GM19193 (cell line): Measurements from ENCODE around the gene PLEKHG4.

ENCODE experiments used
- POLR2A ChIP-seq: IDR thresholded peaks from 4 replicates; pipeline ENCODE4 v1.6.1; 2011; ENCODE audit not compliant: insufficient read depth, insufficient read length; ENCODE audit errors: extremely low read depth

Gene PLEKHG4

GRCh38 chr16:67271446-67271845 lies 7.9 kb upstream of the PLEKHG4 start:
- no peak for TF ChIP-seq POLR2A

- TF ChIP-seq POLR2A, result no peak
Measured at GRCh38 chr16:67275321-67275720, 4.0 kb upstream of the PLEKHG4 start.

GRCh38 chr16:67277294-67277998 lies 1.9 kb upstream of the PLEKHG4 start:
- TF ChIP-seq POLR2A, result no peak

- no peak for TF ChIP-seq POLR2A
Measured at GRCh38 chr16:67277999-67278772, 1.1 kb upstream of the PLEKHG4 start.

DNA sequence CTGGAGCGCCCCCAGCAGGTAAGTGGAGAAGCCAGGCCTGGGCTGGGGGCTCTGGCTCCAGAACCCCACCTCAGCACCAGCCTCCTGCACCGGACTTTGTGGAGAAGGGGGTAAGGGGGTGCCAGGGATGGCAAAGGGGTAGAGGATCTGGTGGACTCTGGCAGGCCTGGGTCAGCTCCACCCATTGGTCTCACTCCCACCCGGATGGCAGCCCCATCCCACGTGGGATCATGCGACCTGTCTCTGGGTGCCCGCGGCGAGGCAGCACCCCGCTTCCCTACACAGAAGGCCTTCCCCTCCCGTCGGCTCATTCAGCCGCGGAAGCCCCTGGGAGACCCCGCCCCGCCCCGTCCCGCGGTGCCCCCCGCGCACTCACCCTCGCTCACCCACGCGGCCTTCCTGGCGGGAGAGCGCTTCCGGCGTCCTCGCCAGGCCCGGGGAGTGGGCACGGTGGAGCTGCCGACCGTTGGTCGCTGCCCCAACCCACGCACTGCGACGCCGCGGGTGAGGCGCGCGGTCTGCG lies 498 bp upstream of the PLEKHG4 start:
- TF ChIP-seq POLR2A, result peak; percentile 39

DNA sequence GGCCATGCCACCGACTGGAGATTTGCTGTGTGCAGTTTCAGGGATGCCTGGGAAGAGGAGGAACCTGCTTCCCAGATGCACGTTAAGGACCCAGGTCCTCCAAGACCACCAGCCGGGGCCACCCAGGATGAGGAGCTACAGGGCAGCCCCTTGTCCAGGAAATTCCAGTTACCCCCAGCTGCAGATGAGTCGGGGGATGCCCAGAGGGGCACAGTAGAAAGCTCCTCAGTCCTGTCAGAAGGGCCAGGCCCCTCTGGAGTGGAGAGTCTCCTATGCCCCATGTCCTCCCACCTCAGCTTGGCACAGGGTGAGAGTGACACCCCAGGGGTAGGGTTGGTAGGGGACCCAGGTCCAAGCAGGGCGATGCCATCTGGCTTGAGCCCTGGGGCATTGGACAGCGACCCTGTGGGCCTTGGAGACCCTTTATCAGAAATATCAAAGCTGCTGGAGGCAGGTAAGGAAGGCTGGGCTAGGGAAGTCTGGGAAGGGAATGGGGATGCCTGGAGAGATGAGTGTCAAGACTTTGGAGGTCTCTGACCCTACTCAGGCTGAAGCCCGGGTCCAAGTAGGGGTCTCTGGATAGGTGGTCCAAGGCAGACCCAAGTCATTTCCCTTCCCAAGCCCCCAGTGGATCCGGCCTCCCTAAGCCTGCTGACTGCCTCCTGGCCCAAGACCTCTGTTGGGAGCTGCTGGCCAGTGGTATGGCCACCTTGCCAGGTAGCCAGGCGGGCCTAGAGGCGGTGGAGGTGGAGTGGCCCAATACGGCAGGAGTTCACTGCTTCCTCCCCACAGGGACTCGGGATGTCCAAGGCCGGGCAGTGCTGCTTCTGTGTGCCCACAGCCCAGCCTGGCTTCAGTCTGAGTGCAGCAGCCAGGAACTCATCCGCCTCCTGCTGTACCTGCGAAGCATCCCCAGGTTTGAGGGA lies 1.0 kb downstream of the PLEKHG4 start:
- TF ChIP-seq POLR2A, result no peak

- TF ChIP-seq POLR2A, result no peak
Measured at GRCh38 chr16:67281536-67282446, 2.5 kb downstream of the PLEKHG4 start.

DNA sequence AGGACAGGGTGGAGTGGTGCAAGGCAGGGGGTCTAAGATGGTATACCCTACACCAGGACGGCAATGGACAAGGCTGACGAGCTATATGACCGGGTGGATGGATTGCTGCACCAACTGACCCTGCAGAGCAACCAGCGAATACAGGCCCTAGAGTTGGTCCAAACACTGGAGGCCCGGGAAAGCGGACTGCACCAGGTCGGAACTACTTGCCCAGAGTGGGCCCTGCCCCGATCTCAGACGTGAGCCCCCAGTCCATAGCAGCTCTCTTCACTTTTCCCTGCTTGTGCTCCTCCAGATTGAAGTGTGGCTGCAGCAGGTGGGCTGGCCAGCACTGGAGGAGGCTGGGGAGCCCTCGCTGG lies 3.1 kb downstream of the PLEKHG4 start:
- TF ChIP-seq POLR2A, result no peak

DNA sequence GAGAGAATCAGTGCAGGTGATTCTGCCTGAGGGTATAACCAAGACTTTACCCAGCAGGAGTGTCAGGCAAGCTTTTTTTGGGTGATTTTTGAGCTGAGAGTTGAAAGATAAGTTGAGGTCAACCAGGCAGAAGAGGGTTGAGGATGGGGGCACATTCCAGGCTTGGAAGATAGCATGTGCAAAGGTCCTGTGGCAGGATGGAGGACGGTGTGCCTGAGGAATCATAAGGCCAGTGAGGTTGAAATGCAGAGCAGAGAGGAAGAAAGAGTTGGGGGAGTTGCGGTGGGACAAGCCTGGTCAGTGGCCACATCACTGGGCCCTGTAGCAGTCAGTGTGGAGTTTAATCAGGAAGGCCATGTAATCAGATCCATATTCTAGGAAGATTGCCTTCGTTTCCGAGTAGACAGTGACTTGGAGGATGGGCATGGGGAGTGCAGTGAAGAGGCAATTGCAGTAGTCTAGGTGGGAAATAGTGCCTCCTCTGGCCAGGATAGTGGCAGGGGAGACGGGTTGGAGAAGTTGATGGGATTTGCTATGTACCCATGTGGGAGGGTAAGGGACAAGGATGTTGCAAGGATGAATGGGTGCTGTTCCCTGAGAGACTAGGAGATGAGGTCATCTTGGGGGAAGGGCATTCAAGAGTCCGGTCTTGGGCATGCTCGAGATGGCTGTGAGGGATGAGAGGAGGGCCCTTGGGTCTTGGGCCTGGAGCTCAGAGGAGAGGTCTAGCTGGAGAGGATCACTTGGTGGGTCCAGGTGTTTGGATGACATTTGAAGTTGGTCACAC lies 3.9 kb downstream of the PLEKHG4 start:
- no peak for TF ChIP-seq POLR2A

DNA sequence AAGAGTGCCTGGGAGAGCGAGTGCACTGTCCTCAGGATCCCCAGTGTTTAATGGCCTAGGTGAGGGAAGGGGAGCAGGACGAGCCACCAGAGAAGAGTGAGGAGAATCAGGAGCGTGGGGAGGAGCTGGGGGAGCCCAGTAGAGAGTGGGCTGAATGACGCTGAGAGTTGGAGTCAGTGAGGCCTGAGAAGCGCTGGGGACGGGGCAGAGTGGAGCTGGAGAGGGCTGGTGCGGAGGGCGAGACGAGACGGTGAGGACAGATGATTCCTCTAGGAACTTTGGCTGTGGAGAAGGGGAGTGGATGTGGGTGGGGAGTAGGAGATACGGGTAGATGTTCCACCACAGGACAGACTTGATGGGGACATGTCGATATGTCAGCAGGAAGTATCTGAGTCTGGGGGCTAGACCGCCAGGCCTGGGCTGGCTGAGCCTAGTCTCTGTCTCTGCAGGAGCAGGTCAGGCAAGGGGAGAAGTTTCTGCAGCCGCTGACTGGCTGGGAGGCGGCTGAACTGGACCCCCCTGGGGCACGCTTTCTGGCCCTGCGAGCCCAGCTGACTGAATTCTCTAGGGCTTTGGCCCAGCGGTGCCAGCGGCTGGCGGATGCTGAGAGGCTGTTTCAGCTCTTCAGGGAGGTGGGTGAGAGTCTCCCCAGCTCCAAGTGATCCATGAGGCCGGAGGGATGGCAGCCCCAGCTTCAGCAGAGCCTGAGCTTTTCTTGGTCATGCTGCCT lies 4.7 kb downstream of the PLEKHG4 start:
- no peak for TF ChIP-seq POLR2A

- TF ChIP-seq POLR2A, result no peak
Measured at GRCh38 chr16:67284699-67285646, 5.6 kb downstream of the PLEKHG4 start.
